Measurements from ENCODE around the gene SEC11A. TPM values are rescaled to one million over a fixed set of nuclear protein-coding genes. Genes with fewer than 3 reads are reported as not detected.

The SEC11A gene
- total RNA-seq, 4 donors from 2014 or later = 19.9 to 124 (median 83.0) TPM

GRCh38 chr15:84762840-84763572 lies 47.1 kb upstream of the SEC11A start:
- Histone ChIP-seq H3K4me1 (peaks cover 44 to 73% (median 55%) of the 10 kb centered on the region in 4 donors), H3K27me3 (no peaks in the 10 kb centered on the region), H3K27ac (peak overlapping the region in 1 of 4 donors; percentile 28), H3K9me3 (no peaks in the 10 kb centered on the region), H3K4me3 (no peak overlapping the region), H3K36me3 (peaks cover 0 to 3% (median 0%) of the 10 kb centered on the region in 4 donors)
- TF ChIP-seq EP300 (IDR thresholded peaks at IDR 0.05; ENCODE audit: low read depth) = no peak
- TF ChIP-seq POLR2A (IDR thresholded peaks at IDR 0.05) = no peak
- TF ChIP-seq CTCF (IDR thresholded peaks at IDR 0.05) = no peak
- TF ChIP-seq POLR2AphosphoS5 (IDR thresholded peaks at IDR 0.05) = no peak
- 76 to 85% methylated on average over 3 of the region's 3 CpGs for WGBS, 2 donors (ENCODE audit: low coverage in 1 of 2)
- intact Hi-C loops (cut with DNase I; ENCODE audit: low total_unique reads) = no loop called here
- in situ Hi-C loops (cut with MboI; ENCODE audit: low pct_ligation_motif_present in 1 of 4, low pct_unique_long_range_greater_than_20kb in 1 of 4, low sequenced_read_pairs in 3 of 4) = loop anchor here in 1 of 4 donors (25.0 kb wide), 1 partner anchor 101 kb away; the partner anchor contains the start of genes NMB and WDR73
- DNase-seq = no peak

- Histone ChIP-seq H3K27me3 (no peaks in the 10 kb centered on the region), H3K4me3 (no peak overlapping the region), H3K9me3 (no peaks in the 10 kb centered on the region), H3K36me3 (no peaks in the 10 kb centered on the region), H3K27ac (peak overlapping the region in 2 of 4 donors; percentile 7 to 28), H3K4me1 (peaks cover 47 to 87% (median 60%) of the 10 kb centered on the region in 4 donors)
- in situ Hi-C loops (cut with MboI; ENCODE audit: low pct_ligation_motif_present in 1 of 4, low pct_unique_long_range_greater_than_20kb in 1 of 4, low sequenced_read_pairs in 3 of 4) = loop anchor here in 1 of 4 donors (25.0 kb wide), 1 partner anchor 99 kb away; the partner anchor contains the start of genes NMB and WDR73
- no peak for DNase-seq
- intact Hi-C loops (cut with DNase I; ENCODE audit: low total_unique reads) = no loop called here
- TF ChIP-seq EP300 (IDR thresholded peaks at IDR 0.05; ENCODE audit: low read depth) (no peak), CTCF (IDR thresholded peaks at IDR 0.05) (no peak), POLR2AphosphoS5 (IDR thresholded peaks at IDR 0.05) (no peak), POLR2A (IDR thresholded peaks at IDR 0.05) (no peak)
- WGBS, 2 donors (ENCODE audit: low coverage in 1 of 2) = 33 to 41% methylated on average over 4 of the region's 4 CpGs
Observed at GRCh38 chr15:84761607-84762131, 45.7 kb upstream of the SEC11A start.

GRCh38 chr15:84760219-84760618 lies 44.3 kb upstream of the SEC11A start:
- H3K9me3 ChIP-seq = no peaks in the 10 kb centered on the region
- 92 to 100% methylated on average over 1 of the region's 1 CpG for WGBS, 2 donors (ENCODE audit: low coverage in 1 of 2)
- intact Hi-C loops (cut with DNase I; ENCODE audit: low total_unique reads) = no loop called here
- no peaks in the 10 kb centered on the region for H3K36me3 ChIP-seq
- TF ChIP-seq CTCF (IDR thresholded peaks at IDR 0.05) (no peak), POLR2A (IDR thresholded peaks at IDR 0.05) (no peak), EP300 (IDR thresholded peaks at IDR 0.05; ENCODE audit: low read depth) (no peak), POLR2AphosphoS5 (IDR thresholded peaks at IDR 0.05) (no peak)
- DNase-seq = no peak
- no peaks in the 10 kb centered on the region for H3K27me3 ChIP-seq
- H3K4me1 ChIP-seq = peaks cover 59 to 92% (median 67%) of the 10 kb centered on the region in 4 donors
- H3K27ac ChIP-seq = no peak overlapping the region
- no peak overlapping the region for H3K4me3 ChIP-seq
- in situ Hi-C loops (cut with MboI; ENCODE audit: low pct_ligation_motif_present in 1 of 4, low pct_unique_long_range_greater_than_20kb in 1 of 4, low sequenced_read_pairs in 3 of 4) = loop anchor here in 1 of 4 donors (25.0 kb wide), 1 partner anchor 98 kb away; the partner anchor contains the start of genes NMB and WDR73

- Histone ChIP-seq H3K27ac (peak overlapping the region in 2 of 4 donors; percentile 9 to 17), H3K9me3 (no peaks in the 10 kb centered on the region), H3K27me3 (no peaks in the 10 kb centered on the region), H3K4me1 (peaks cover 59 to 92% (median 76%) of the 10 kb centered on the region in 4 donors), H3K36me3 (no peaks in the 10 kb centered on the region), H3K4me3 (no peak overlapping the region)
- intact Hi-C loops (cut with DNase I; ENCODE audit: low total_unique reads) = loop anchor here (10.0 kb wide), 1 partner anchor 56 kb away; the partner anchor contains the start of gene ALPK3
- WGBS, 2 donors (ENCODE audit: low coverage in 1 of 2) = 38% methylated on average over 1 of the region's 1 CpG
- TF ChIP-seq CTCF (IDR thresholded peaks at IDR 0.05) = no peak
- TF ChIP-seq POLR2AphosphoS5 (IDR thresholded peaks at IDR 0.05) = no peak
- no peak for TF ChIP-seq EP300 (IDR thresholded peaks at IDR 0.05; ENCODE audit: low read depth)
- TF ChIP-seq POLR2A (IDR thresholded peaks at IDR 0.05) = no peak
- in situ Hi-C loops (cut with MboI; ENCODE audit: low pct_ligation_motif_present in 1 of 4, low pct_unique_long_range_greater_than_20kb in 1 of 4, low sequenced_read_pairs in 3 of 4) = loop anchor here in 1 of 4 donors (25.0 kb wide), 1 partner anchor 97 kb away; the partner anchor contains the start of genes NMB and WDR73
- no peak for DNase-seq
Observed at GRCh38 chr15:84759018-84759417, 43.1 kb upstream of the SEC11A start.
